ENCODE data around the gene INSC. TPM values are rescaled to one million over a fixed set of nuclear protein-coding genes. Genes with fewer than 3 reads are reported as not detected.

INSC gene
- total RNA-seq, 1 experiment from 2014 or later = 0.17 TPM

DNA sequence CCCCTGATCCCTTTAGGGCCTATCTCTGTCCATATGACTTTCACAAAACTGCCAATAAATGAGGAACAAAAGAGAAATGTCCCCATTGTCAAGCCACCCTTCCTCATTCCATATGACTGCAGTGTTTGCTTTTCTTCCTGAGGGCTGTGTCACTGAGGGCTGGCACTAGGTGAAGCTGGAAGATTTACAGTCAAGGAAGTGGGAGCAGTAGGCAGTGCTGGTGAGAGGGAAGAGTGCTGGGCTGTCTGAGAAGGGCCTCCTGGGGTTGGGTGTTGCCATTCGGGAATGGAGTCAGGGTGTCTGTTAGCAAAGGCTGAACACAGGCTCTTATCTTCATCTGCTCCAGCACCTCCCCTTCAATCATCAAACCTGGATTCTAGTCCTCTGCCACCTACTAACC, 30.9 kb downstream of the INSC start:
- Histone ChIP-seq H3K27me3 (ENCODE audit: insufficient read depth, low read length) (no peaks in the 10 kb centered on the region), H3K4me2 (ENCODE audit: low read length) (no peak overlapping the region), H3K4me3 (replicated peaks in 1 of 2; ENCODE audit: low read depth in 1 of 2, low read length in 2 of 2) (no peak overlapping the region), H3K9me2 (ENCODE audit: insufficient read depth) (no peaks in the 10 kb centered on the region), H3K27ac (ENCODE audit: low read depth, low read length) (no peak overlapping the region), H3K9ac (ENCODE audit: low read length) (no peak overlapping the region), H3K4me1 (ENCODE audit: control insufficient read depth in 1 of 2, insufficient read depth in 2 of 2, low read length in 2 of 2) (peaks cover 0 to 6% of the 10 kb centered on the region in 2 experiments; a peak in 1 of 4 replicates), H3K9me3 (ENCODE audit: control insufficient read depth in 1 of 2, insufficient read depth in 1 of 2, low read depth in 1 of 2, low read length in 2 of 2) (no peaks in the 10 kb centered on the region), H3K79me2 (ENCODE audit: insufficient read depth, low read length) (no peaks in the 10 kb centered on the region), H2AFZ (ENCODE audit: low read depth, low read length, poor library complexity, severe bottlenecking) (no peak overlapping the region), H4K20me1 (ENCODE audit: insufficient read depth) (no peaks in the 10 kb centered on the region), H3K36me3 (ENCODE audit: control insufficient read depth in 1 of 2, insufficient read depth in 2 of 2, low read length in 2 of 2) (no peaks in the 10 kb centered on the region)
- TF ChIP-seq REST (IDR thresholded peaks at IDR 0.05; ENCODE audit: low read depth) (no peak), YY1 (IDR thresholded peaks at IDR 0.05; ENCODE audit: extremely low read depth, insufficient replicate concordance, low read depth, low read length) (no peak), ZNF274 (IDR thresholded peaks at IDR 0.05; ENCODE audit: low read depth, low read length) (no peak), CEBPB (IDR thresholded peaks at IDR 0.05; ENCODE audit: low read depth) (no peak), POLR2AphosphoS5 (IDR thresholded peaks at IDR 0.05; ENCODE audit: low read depth, low read length) (no peak), TCF7L2 (IDR thresholded peaks at IDR 0.05; ENCODE audit: borderline replicate concordance, extremely low read depth, insufficient read depth, insufficient read length) (no peak), SIN3A (IDR thresholded peaks at IDR 0.05; ENCODE audit: low read depth) (no peak)
- RAD21 ChIA-PET (ENCODE audit: low non-redundant PET in 1 of 2, low total read pairs in 2 of 2, uncharacterized antibody in 2 of 2, unreplicated experiment in 2 of 2) = no interaction called here
- intact Hi-C loops (cut with micrococcal nuclease) = no loop called here
- BruUV-seq (replicated peaks) = no TSS peak
- POLR2A ChIA-PET = no interaction called here
- CTCF ChIA-PET = no interaction called here
- DNase-seq (ENCODE audit: low read depth, low spot score) = no peak
- peak; percentile 46; the same call in 1 of the 2 replicates for ATAC-seq

Measured in HCT116 (cell line).